CD4-positive, CD25-positive, alpha-beta regulatory T cell (primary cell): Measurements from ENCODE around the gene PEX11A. TPM values are rescaled to one million over a fixed set of nuclear protein-coding genes. Genes with fewer than 3 reads are reported as not detected.
A peak's percentile ranks its signal among the peaks of the same experiment; 100 is the strongest.

Experiments used
- ATAC-seq, 2 donors: fragments of 150-1000 bp; cut with Tn5 transposase; one replicate each; pipeline ENCODE4 v1.10.0; 2021; ENCODE audit warnings: low read depth in 2 of 2, moderate number of reproducible peaks in 2 of 2, moderate library complexity in 1 of 2
- DNase-seq, 3 donors: peaks; one replicate each; pipeline versions ENCODE4 v3.0.0 to v3.0.0-alpha.2; 2012 to 2022; ENCODE audit warnings: mixed read lengths in 1 of 3
- H3K27ac ChIP-seq: one replicate; pipeline ENCODE4 v1.7.0; 2013; ENCODE audit warnings: mild to moderate bottlenecking, low read length; ENCODE audit not compliant: insufficient read depth, poor library complexity, severe bottlenecking
- H3K27me3 ChIP-seq: one replicate; pipeline ENCODE4 v1.7.0; 2013; ENCODE audit warnings: low read length; ENCODE audit not compliant: control insufficient read depth, insufficient read depth
- H3K36me3 ChIP-seq: one replicate; pipeline ENCODE4 v1.7.0; 2013; ENCODE audit warnings: mild to moderate bottlenecking, low read length, moderate library complexity; ENCODE audit not compliant: control insufficient read depth, insufficient read depth
- H3K4me1 ChIP-seq: 2 replicates; pipeline ENCODE4 v1.7.0; 2013; ENCODE audit warnings: mild to moderate bottlenecking, low read length; ENCODE audit not compliant: insufficient read depth, control insufficient read depth, poor library complexity, severe bottlenecking
- H3K4me3 ChIP-seq: one replicate; pipeline ENCODE4 v1.7.0; 2013; ENCODE audit warnings: low read depth, mild to moderate bottlenecking, low read length, moderate library complexity
- H3K9me3 ChIP-seq, 2 experiments: 1 replicate in 1 of 2; 2 replicates in 1 of 2; pipeline ENCODE4 v1.7.0; 2013; ENCODE audit warnings: low read length in 2 of 2, mild to moderate bottlenecking in 1 of 2, moderate library complexity in 1 of 2; ENCODE audit not compliant: control insufficient read depth in 2 of 2
- H3K27ac Mint-ChIP-seq, 3 donors: one replicate each; pipeline ENCODE4 v1.8.0; 2020 to 2022; ENCODE audit warnings: mild to moderate bottlenecking in 3 of 3, mixed read lengths in 3 of 3, moderate library complexity in 2 of 3
- H3K27me3 Mint-ChIP-seq: one replicate; pipeline ENCODE4 v1.8.0; 2022; ENCODE audit warnings: mild to moderate bottlenecking, mixed read lengths
- H3K36me3 Mint-ChIP-seq: one replicate; pipeline ENCODE4 v1.8.0; 2020; ENCODE audit warnings: mixed read lengths
- H3K4me1 Mint-ChIP-seq, 4 donors: one replicate each; pipeline ENCODE4 v1.8.0; 2020 to 2022; ENCODE audit warnings: mixed read lengths in 4 of 4, mild to moderate bottlenecking in 1 of 4
- H3K4me3 Mint-ChIP-seq, 4 donors: one replicate each; pipeline ENCODE4 v1.8.0; 2020 to 2022; ENCODE audit warnings: mild to moderate bottlenecking in 4 of 4, mixed read lengths in 4 of 4, moderate library complexity in 3 of 4
- H3K9me3 Mint-ChIP-seq, 7 donors: one replicate each; pipeline ENCODE4 v1.8.0; 2020 to 2022; ENCODE audit warnings: mixed read lengths in 7 of 7, mild to moderate bottlenecking in 3 of 7, moderate library complexity in 2 of 7
- polyA plus RNA-seq, 4 donors: library from polyadenylated mRNA; unstranded; fragments of 300-500 nt; fragmentation: Illumina TruSeq; gene quantifications; one replicate each; pipeline ENCODE4 v1.2.3, GENCODE V29; 2021
- total RNA-seq: library from RNA; stranded (reverse); gene quantifications from one replicate; pipeline ENCODE4 v1.2.3, GENCODE V29; 2022

Gene PEX11A
- total and polyA plus RNA-seq, 5 donors from 2014 or later = 1.2 to 3.7 (median 1.7) TPM; not detected in 1

GRCh38 chr15:89653578-89653977, 37.0 kb downstream of the PEX11A start:
- ATAC-seq = no peak
- Histone ChIP-seq H3K27ac (no peak overlapping the region), H3K9me3 (no peaks in the 10 kb centered on the region), H3K36me3 (no peaks in the 10 kb centered on the region), H3K4me1 (peaks cover 11% of the 10 kb centered on the region), H3K27me3 (peaks cover 16% of the 10 kb centered on the region), H3K4me3 (no peak overlapping the region)
- H3K27ac Mint-ChIP-seq = no peak overlapping the region
- peaks cover 48% of the 10 kb centered on the region for H3K27me3 Mint-ChIP-seq
- peaks cover 0 to 12% (median 7%) of the 10 kb centered on the region in 4 donors for H3K4me1 Mint-ChIP-seq
- no peaks in the 10 kb centered on the region for H3K9me3 Mint-ChIP-seq
- no peaks in the 10 kb centered on the region for H3K36me3 Mint-ChIP-seq
- no peak for DNase-seq
- H3K4me3 Mint-ChIP-seq = no peak overlapping the region

- peaks cover 40% of the 10 kb centered on the region for H3K27me3 Mint-ChIP-seq
Measured at GRCh38 chr15:89652666-89653065, 37.9 kb downstream of the PEX11A start.

DNA sequence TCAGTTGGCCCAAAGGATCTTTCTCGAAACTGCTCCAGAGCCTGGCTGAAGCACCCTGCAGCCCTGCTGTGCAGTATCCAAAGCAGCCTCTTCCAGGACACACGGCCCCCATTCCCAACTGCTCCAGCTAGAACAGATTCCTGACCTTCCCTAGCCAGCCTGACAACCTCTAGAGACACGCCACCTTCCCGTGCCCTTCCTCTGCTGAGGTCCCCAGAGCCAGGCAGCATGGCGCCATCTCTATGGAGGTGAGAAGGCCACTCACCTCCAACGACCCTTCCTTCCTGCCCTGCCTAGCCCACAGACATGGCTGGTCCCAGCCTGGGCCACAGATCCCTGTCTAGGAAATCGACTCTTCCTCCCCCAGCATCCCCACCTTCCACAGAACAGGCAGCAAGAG, 38.4 kb downstream of the PEX11A start:
- Histone ChIP-seq H3K27ac (no peak overlapping the region), H3K9me3 (no peaks in the 10 kb centered on the region), H3K4me3 (no peak overlapping the region), H3K27me3 (peaks cover 9% of the 10 kb centered on the region), H3K4me1 (peaks cover 11% of the 10 kb centered on the region), H3K36me3 (no peaks in the 10 kb centered on the region)
- Mint-ChIP-seq H3K27ac (peak overlapping the region in 1 of 3 donors; percentile 51), H3K36me3 (no peaks in the 10 kb centered on the region), H3K27me3 (peaks cover 41% of the 10 kb centered on the region), H3K4me3 (no peak overlapping the region), H3K4me1 (peaks cover 0 to 12% (median 7%) of the 10 kb centered on the region in 4 donors), H3K9me3 (no peaks in the 10 kb centered on the region)
- DNase-seq (no peak), ATAC-seq (no peak)

More at GRCh38 chr15:89652666-89653065, 37.9 kb downstream of the PEX11A start:
- ATAC-seq (no peak), DNase-seq (no peak)
- H3K9me3 ChIP-seq = no peaks in the 10 kb centered on the region
- peaks cover 0 to 12% (median 7%) of the 10 kb centered on the region in 4 donors for H3K4me1 Mint-ChIP-seq
- H3K4me3 Mint-ChIP-seq = no peak overlapping the region
- no peak overlapping the region for H3K4me3 ChIP-seq
- peaks cover 13% of the 10 kb centered on the region for H3K27me3 ChIP-seq
- H3K9me3 Mint-ChIP-seq = no peaks in the 10 kb centered on the region
- H3K36me3 ChIP-seq = no peaks in the 10 kb centered on the region
- H3K36me3 Mint-ChIP-seq = no peaks in the 10 kb centered on the region
- peaks cover 11% of the 10 kb centered on the region for H3K4me1 ChIP-seq
- no peak overlapping the region for H3K27ac Mint-ChIP-seq
- no peak overlapping the region for H3K27ac ChIP-seq

DNA sequence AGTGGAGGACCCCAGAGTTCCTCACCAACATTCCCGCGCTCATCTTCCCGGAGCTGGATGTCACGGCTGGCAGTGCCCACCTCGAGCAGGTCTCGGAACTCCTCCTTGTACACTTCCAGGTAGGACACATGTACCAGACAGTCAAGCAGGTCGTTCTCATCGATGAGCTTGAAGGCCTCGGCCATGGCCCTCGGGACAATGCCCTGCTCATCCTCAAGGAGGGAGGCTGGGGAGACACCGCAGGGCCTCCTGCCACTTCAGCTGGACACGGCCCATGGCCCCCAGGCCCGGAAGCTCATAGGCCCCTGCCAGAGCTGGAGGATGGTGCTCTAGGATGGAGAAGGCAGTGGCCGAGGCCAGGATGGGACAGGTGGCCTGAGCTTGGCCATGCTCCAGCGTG, 40.8 kb downstream of the PEX11A start:
- Histone ChIP-seq H3K9me3 (no peaks in the 10 kb centered on the region), H3K4me3 (no peak overlapping the region), H3K27ac (no peak overlapping the region), H3K27me3 (peaks cover 2% of the 10 kb centered on the region), H3K4me1 (peaks cover 4% of the 10 kb centered on the region), H3K36me3 (no peaks in the 10 kb centered on the region)
- H3K27ac Mint-ChIP-seq = no peak overlapping the region
- H3K9me3 Mint-ChIP-seq = no peaks in the 10 kb centered on the region
- peaks cover 0 to 7% (median 2%) of the 10 kb centered on the region in 4 donors for H3K4me1 Mint-ChIP-seq
- H3K27me3 Mint-ChIP-seq = peaks cover 29% of the 10 kb centered on the region
- ATAC-seq (no peak), DNase-seq (no peak)
- H3K36me3 Mint-ChIP-seq = no peaks in the 10 kb centered on the region
- no peak overlapping the region for H3K4me3 Mint-ChIP-seq

GRCh38 chr15:89649013-89649625, 41.4 kb downstream of the PEX11A start:
- Mint-ChIP-seq H3K4me3 (no peak overlapping the region), H3K27me3 (peaks cover 23% of the 10 kb centered on the region), H3K36me3 (no peaks in the 10 kb centered on the region), H3K4me1 (peaks cover 0 to 2% (median 0%) of the 10 kb centered on the region in 4 donors), H3K9me3 (no peaks in the 10 kb centered on the region), H3K27ac (no peak overlapping the region)
- H3K36me3 ChIP-seq = no peaks in the 10 kb centered on the region
- H3K4me3 ChIP-seq = no peak overlapping the region
- no peak for ATAC-seq
- no peak for DNase-seq
- H3K9me3 ChIP-seq = no peaks in the 10 kb centered on the region
- no peaks in the 10 kb centered on the region for H3K27me3 ChIP-seq
- H3K27ac ChIP-seq = no peak overlapping the region
- no peaks in the 10 kb centered on the region for H3K4me1 ChIP-seq

GRCh38 chr15:89648106-89649012, 42.2 kb downstream of the PEX11A start:
- Histone ChIP-seq H3K27ac (no peak overlapping the region), H3K27me3 (no peaks in the 10 kb centered on the region), H3K4me3 (no peak overlapping the region), H3K9me3 (no peaks in the 10 kb centered on the region), H3K4me1 (no peaks in the 10 kb centered on the region), H3K36me3 (no peaks in the 10 kb centered on the region)
- no peak for ATAC-seq
- DNase-seq = no peak
- no peaks in the 10 kb centered on the region for H3K36me3 Mint-ChIP-seq
- no peak overlapping the region for H3K4me3 Mint-ChIP-seq
- no peaks in the 10 kb centered on the region for H3K9me3 Mint-ChIP-seq
- H3K27ac Mint-ChIP-seq = no peak overlapping the region
- H3K27me3 Mint-ChIP-seq = peaks cover 15% of the 10 kb centered on the region
- H3K4me1 Mint-ChIP-seq = peaks cover 0 to 2% (median 0%) of the 10 kb centered on the region in 4 donors

- Mint-ChIP-seq H3K36me3 (no peaks in the 10 kb centered on the region), H3K27me3 (peaks cover 10% of the 10 kb centered on the region), H3K4me3 (no peak overlapping the region), H3K27ac (no peak overlapping the region), H3K4me1 (no peaks in the 10 kb centered on the region), H3K9me3 (no peaks in the 10 kb centered on the region)
- no peaks in the 10 kb centered on the region for H3K4me1 ChIP-seq
- H3K9me3 ChIP-seq = no peaks in the 10 kb centered on the region
- H3K36me3 ChIP-seq = no peaks in the 10 kb centered on the region
- no peaks in the 10 kb centered on the region for H3K27me3 ChIP-seq
- H3K4me3 ChIP-seq = no peak overlapping the region
- no peak overlapping the region for H3K27ac ChIP-seq
- DNase-seq = peak; percentile 26 to 31 (median 28)
- no peak for ATAC-seq
Measured at GRCh38 chr15:89647191-89647851, 43.2 kb downstream of the PEX11A start.
